ENCODE results near the gene ZNF804B.

The ZNF804B gene

GRCh38 chr7:89265631-89266030 lies 506.1 kb downstream of the ZNF804B start:
- DNase-seq (ENCODE audit: low spot score), result no peak

GRCh38 chr7:89283302-89283701 lies 523.8 kb downstream of the ZNF804B start:
- no peak for DNase-seq (ENCODE audit: low spot score)

GRCh38 chr7:89308535-89308934 lies 549.0 kb downstream of the ZNF804B start:
- no peak for DNase-seq (ENCODE audit: low spot score)

- no peak for DNase-seq (ENCODE audit: low spot score)
Measured at GRCh38 chr7:89311886-89312285, 552.4 kb downstream of the ZNF804B start.

- DNase-seq (ENCODE audit: low spot score), result no peak
Measured at GRCh38 chr7:89312551-89312950, 553.1 kb downstream of the ZNF804B start.

GRCh38 chr7:89316584-89317251 lies 557.2 kb downstream of the ZNF804B start:
- no peak for DNase-seq (ENCODE audit: low spot score)

GRCh38 chr7:89332026-89332425 lies 572.5 kb downstream of the ZNF804B start:
- DNase-seq (ENCODE audit: low spot score), result no peak

- no peak for DNase-seq (ENCODE audit: low spot score)
Measured at GRCh38 chr7:89334797-89335196, 575.3 kb downstream of the ZNF804B start.

GRCh38 chr7:89335490-89335889 lies 576.0 kb downstream of the ZNF804B start:
- DNase-seq (ENCODE audit: low spot score), result no peak

GRCh38 chr7:89336121-89336520 lies 576.6 kb downstream of the ZNF804B start:
- DNase-seq (ENCODE audit: low spot score), result no peak

GRCh38 chr7:89339748-89340147 lies 580.2 kb downstream of the ZNF804B start:
- no peak for DNase-seq (ENCODE audit: low spot score)

- no peak for DNase-seq (ENCODE audit: low spot score)
Measured at GRCh38 chr7:89357121-89357520, 597.6 kb downstream of the ZNF804B start.

GRCh38 chr7:89377219-89377618 lies 617.7 kb downstream of the ZNF804B start:
- DNase-seq (ENCODE audit: low spot score), result no peak

GRCh38 chr7:89385411-89385810 lies 625.9 kb downstream of the ZNF804B start:
- no peak for DNase-seq (ENCODE audit: low spot score)
